ENCODE data around the gene AMH. TPM values are rescaled to one million over a fixed set of nuclear protein-coding genes. Genes with fewer than 3 reads are reported as not detected.

Gene AMH
- polyA plus RNA-seq, 1 donor (not counting 4 experiments of a cell fraction or from before 2014, with no cell fraction given), result 0.07 TPM

- no peak overlapping the region for H2AFZ ChIP-seq (ENCODE audit: control insufficient read depth, low read length)
- no peaks in the 10 kb centered on the region for H3K9me1 ChIP-seq (ENCODE audit: control insufficient read depth, extremely low read depth, insufficient read depth, low read length)
- H3K27ac ChIP-seq (ENCODE audit: control insufficient read depth, insufficient read depth, low read length), result peak overlapping the region; percentile 75
- peak overlapping the region; percentile 92 for H3K4me2 ChIP-seq (ENCODE audit: control insufficient read depth, extremely low read depth, insufficient read depth, low read depth, low read length)
- H3K79me2 ChIP-seq (ENCODE audit: control insufficient read depth, insufficient read depth, low read length), result peaks cover 44% of the 10 kb centered on the region
- FAIRE-seq (peak; percentile 56), DNase-seq (ENCODE audit: low read depth, low spot score) (no peak)
- H3K4me1 ChIP-seq (ENCODE audit: control insufficient read depth, extremely low read depth, insufficient read depth, low read length), result peaks cover 18% of the 10 kb centered on the region
- H3K36me3 ChIP-seq (ENCODE audit: control insufficient read depth in 2 of 2, extremely low read depth in 1 of 2, insufficient read depth in 2 of 2, low read length in 2 of 2), result peaks cover 11 to 16% of the 10 kb centered on the region in 2 experiments
- dilution Hi-C loops (cut with MboI; ENCODE audit: extremely low pct_ligation_motif_present, low sequenced_read_pairs), result no loop called here
- H3K27me3 ChIP-seq (ENCODE audit: control insufficient read depth, extremely low read depth, insufficient read depth, low read length), result no peaks in the 10 kb centered on the region
- H3K9ac ChIP-seq (ENCODE audit: control insufficient read depth, extremely low read depth, insufficient read depth, low read length), result peak overlapping the region; percentile 93
- peaks cover 33% of the 10 kb centered on the region for H4K20me1 ChIP-seq (ENCODE audit: control insufficient read depth, extremely low read depth, insufficient read depth, low read length)
- TF ChIP-seq CTCF (optimal IDR thresholded peaks at IDR 0.05 in 1 of 3, IDR thresholded peaks at IDR 0.05 in 1 of 3, conservative IDR thresholded peaks at IDR 0.05 in 1 of 3; ENCODE audit: extremely low read depth in 1 of 3, insufficient read depth in 2 of 3, low read length in 3 of 3) (no peak), EZH2 (IDR thresholded peaks at IDR 0.05; ENCODE audit: low read length) (no peak)
- no peaks in the 10 kb centered on the region for H3K9me3 ChIP-seq (ENCODE audit: control insufficient read depth, low read depth, low read length)
- H3K4me3 ChIP-seq (ENCODE audit: control insufficient read depth in 2 of 3, extremely low read depth in 1 of 3, insufficient read depth in 2 of 3, low read depth in 1 of 3, low read length in 3 of 3), result peak overlapping the region; percentile 65 to 99 (median 76)
Observed at GRCh38 chr19:2271234-2272103, 22.3 kb downstream of the AMH start.

GRCh38 chr19:2273356-2274184, 24.4 kb downstream of the AMH start:
- Histone ChIP-seq H3K4me3 (ENCODE audit: control insufficient read depth in 2 of 3, extremely low read depth in 1 of 3, insufficient read depth in 2 of 3, low read depth in 1 of 3, low read length in 3 of 3) (no peak overlapping the region), H3K9me3 (ENCODE audit: control insufficient read depth, low read depth, low read length) (no peaks in the 10 kb centered on the region), H3K36me3 (ENCODE audit: control insufficient read depth in 2 of 2, extremely low read depth in 1 of 2, insufficient read depth in 2 of 2, low read length in 2 of 2) (peaks cover 13 to 16% of the 10 kb centered on the region in 2 experiments), H2AFZ (ENCODE audit: control insufficient read depth, low read length) (no peak overlapping the region), H3K9me1 (ENCODE audit: control insufficient read depth, extremely low read depth, insufficient read depth, low read length) (no peaks in the 10 kb centered on the region), H3K27me3 (ENCODE audit: control insufficient read depth, extremely low read depth, insufficient read depth, low read length) (no peaks in the 10 kb centered on the region), H3K27ac (ENCODE audit: control insufficient read depth, insufficient read depth, low read length) (no peak overlapping the region), H3K9ac (ENCODE audit: control insufficient read depth, extremely low read depth, insufficient read depth, low read length) (peak overlapping the region; percentile 41), H3K4me1 (ENCODE audit: control insufficient read depth, extremely low read depth, insufficient read depth, low read length) (peaks cover 17% of the 10 kb centered on the region), H3K79me2 (ENCODE audit: control insufficient read depth, insufficient read depth, low read length) (peaks cover 44% of the 10 kb centered on the region), H3K4me2 (ENCODE audit: control insufficient read depth, extremely low read depth, insufficient read depth, low read depth, low read length) (peak overlapping the region; percentile 62), H4K20me1 (ENCODE audit: control insufficient read depth, extremely low read depth, insufficient read depth, low read length) (peaks cover 33% of the 10 kb centered on the region)
- DNase-seq (ENCODE audit: low read depth, low spot score), result no peak
- TF ChIP-seq EZH2 (IDR thresholded peaks at IDR 0.05; ENCODE audit: low read length) (no peak), CTCF (optimal IDR thresholded peaks at IDR 0.05 in 1 of 3, IDR thresholded peaks at IDR 0.05 in 1 of 3, conservative IDR thresholded peaks at IDR 0.05 in 1 of 3; ENCODE audit: extremely low read depth in 1 of 3, insufficient read depth in 2 of 3, low read length in 3 of 3) (peak; percentile 78 to 91 (median 80))
- FAIRE-seq, result peak; percentile 69
- dilution Hi-C loops (cut with MboI; ENCODE audit: extremely low pct_ligation_motif_present, low sequenced_read_pairs), result no loop called here

Measured in keratinocyte (primary cell).